GM18520 (cell line): Measurements from ENCODE around the gene SH3RF1.

ENCODE experiments used
- ATAC-seq: cut with Tn5 transposase; IDR thresholded peaks from one replicate; pipeline ENCODE4 v1.9.1; 2021; ENCODE audit not compliant: unreplicated experiment

The SH3RF1 gene

DNA sequence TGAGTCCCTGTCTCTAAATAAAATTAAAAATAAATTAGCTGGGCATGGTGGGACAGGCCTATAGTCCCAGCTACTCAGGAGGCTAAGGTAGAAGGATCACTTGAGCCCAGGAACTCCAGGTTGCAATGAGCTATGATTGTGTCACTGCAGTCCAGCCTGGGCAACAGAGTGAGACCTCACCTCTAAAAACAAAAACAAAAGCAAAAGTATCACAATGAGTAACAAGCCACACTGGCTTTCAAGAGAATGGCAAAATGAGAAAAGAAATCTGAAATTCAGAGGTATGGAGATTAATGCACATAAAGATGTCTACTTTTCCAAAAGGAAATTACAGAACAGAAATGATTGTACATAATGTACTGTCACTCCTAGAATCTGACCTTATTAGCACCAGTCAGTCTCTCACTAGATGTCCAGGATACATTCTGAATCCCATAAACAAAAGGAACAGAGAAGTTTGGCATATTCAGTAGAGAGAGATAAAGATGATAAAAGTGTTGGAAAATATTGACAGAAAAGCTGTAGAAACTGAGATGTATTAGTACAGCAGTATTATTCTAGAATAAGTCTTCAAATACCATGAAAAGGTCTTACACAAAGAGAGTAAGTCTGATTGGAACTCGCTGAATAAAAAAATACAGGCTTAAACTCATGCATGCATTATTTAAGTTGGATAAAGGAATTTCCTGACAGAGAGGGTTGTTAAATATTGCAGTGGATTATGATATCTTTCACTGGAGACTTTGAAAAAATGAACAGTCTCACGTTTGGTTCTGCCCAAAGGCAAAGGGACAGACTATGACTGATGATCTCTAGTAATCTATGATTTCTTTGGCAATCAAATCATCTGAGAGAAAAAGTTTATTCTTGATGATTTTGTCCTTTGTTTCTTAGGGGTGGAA is 102.5 kb downstream of the SH3RF1 start:
- peak; percentile 95 for ATAC-seq

DNA sequence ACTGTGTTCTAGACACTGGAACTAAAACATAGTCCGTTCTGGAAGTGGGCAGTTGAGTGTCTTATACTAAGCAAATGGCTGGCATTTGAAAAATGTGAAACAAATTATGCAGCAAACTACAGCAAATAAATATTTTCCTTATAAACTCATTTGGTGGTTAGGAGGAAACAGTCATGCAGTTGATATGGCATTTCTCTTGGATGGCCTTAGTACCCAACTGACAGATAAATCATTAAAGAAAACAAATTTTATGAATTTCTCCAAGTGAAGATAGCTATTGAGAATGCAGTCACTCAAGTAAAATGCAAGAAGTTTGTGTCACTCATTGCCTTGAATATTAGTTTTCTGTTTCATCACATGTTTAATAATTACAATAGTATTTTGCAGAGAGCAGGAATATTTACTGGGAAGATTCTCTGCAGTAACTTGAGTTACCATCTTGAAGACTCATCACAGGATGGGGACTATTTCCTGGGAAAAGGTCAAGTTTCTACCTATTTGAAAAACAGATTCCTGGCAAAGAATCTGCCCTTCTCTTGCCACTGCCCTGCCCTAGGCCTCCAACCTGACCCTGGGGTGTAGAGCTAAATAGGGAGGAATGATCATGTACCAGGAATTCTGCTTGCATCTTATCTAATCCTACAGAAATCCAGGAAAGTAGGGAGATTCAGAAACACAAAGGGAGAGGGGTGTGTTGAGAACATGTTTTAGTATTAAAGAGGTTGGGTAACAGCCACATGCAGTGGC is 105.9 kb downstream of the SH3RF1 start:
- ATAC-seq, result no peak

DNA sequence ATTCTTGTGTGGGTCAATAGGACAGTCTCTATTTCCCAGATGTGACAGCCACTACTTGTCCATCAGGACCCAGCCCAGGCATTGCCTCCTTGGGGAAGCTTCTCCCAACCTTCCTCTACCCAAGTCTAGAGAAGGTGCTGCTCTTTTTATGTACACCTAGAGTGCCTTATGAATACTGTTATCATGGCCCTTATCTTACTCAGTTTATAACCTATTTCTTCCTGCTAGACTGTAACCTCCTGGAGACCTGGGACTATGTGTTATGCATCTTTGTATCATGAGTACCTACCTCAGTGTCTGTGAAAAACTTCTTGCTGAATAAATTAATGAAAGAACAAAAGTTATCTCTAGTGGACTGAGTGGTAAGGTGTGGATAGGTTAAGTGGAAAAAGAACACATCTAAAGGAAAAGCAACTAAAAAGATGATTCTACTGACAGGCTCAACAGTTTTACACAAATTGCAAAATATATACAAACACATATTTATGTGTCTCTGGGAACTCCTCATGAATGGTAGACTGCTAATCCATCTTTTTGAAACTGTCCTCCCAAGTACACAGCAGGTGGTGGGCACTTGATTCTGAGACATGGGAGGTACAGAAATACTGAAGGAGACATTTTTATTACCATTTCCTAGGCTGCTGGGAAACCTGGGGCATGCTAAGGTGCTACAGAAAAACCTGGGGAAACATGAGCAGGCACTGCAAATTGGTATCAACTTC is 106.6 kb downstream of the SH3RF1 start:
- no peak for ATAC-seq

DNA sequence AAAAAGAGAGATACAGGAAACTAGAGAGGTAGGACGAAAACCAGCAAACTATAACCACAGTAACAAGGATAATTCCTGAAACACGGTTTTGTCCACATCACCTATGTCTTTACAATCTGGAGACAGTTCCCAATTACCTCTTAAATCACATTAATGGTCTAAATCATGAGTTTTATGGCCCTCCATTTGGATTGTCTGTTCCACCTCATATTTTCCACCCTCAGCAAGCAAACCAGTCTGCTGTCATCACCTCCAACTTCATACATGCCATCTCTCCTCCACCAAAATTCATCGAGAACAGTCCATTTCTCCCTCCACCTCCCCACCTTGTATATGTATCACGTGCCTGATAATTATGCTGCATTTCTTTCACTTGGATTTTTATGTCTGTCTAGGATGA is 107.3 kb downstream of the SH3RF1 start:
- no peak for ATAC-seq

DNA sequence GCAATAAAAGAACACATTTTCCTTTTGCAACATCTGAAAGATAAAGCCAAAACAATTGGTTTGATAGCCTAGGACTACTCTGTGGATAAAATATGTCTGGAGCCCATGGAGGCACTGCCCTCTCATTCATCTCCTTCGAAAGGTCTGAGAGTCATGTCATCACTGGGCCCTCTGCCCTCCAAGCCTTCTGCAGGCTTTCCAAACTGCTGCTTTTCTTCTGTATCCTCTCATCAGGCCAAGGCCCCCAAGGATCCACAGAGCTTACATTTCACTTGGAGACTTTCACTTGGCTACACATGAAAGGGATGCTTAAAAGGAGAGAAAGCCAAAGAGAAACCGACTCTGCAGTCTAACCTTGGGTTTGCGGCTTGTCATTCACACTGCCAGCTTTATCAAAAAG is 109.9 kb downstream of the SH3RF1 start:
- no peak for ATAC-seq

DNA sequence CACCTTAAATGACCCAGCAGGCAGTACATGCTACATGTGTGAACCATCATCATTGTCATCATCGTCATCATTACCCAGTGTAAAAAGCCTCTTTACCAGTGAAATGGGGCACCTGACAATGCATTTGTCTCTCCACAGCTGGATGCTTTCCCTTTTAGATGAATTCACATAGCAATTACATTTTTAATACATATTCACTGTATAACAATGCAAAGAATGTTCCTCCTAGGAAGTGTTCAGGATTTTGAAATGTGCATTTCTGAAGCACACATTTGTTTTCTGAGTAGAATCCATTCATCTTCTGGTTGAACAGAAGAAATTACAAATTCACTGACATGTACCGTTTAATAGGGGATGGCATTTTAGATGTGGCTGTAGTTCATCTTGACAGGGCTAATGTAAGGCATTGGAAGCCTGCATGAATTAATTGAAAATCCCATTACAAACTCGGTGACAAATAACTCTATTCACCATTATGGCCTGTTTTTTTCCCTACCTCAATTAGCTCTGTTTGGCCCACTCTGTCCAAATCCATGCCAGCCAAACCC is 111.1 kb downstream of the SH3RF1 start:
- ATAC-seq, result no peak

DNA sequence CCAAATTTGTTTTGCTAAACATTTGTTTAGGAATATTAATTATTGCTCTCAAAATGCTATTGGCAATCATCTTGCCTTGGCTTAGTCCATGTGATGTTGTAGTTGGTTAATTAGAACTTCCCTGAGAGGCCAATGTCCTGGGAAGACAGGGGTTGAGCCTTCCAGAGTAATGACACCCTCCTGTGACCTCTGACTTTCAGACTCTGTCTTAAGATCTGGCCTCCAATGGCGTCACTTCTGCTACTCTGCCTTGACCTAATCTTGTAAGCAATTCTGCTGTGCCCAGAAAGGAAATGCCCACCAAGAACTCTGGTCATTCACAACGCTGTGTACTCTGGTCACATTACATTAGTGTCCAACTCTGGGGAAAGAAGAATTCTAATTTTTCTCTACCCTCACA is 111.9 kb downstream of the SH3RF1 start:
- no peak for ATAC-seq

DNA sequence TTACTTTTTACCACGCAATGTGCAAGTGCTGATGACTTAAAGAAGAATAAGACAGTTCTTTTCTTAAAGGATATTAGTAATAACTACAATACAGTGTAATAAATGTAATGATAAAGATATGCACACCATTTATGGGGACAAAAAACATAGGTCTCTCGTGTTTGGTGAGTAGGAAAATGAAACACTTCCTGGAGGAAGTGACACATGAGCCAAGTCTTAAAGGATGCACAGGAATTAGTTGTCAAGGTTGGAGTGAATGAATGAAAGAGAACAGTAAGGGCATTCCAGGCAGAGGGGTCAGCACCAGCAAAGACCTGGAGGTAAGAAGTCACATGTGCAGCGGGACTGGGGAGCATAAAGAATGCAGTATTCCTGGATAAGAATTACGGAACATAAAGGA is 112.7 kb downstream of the SH3RF1 start:
- ATAC-seq, result no peak

DNA sequence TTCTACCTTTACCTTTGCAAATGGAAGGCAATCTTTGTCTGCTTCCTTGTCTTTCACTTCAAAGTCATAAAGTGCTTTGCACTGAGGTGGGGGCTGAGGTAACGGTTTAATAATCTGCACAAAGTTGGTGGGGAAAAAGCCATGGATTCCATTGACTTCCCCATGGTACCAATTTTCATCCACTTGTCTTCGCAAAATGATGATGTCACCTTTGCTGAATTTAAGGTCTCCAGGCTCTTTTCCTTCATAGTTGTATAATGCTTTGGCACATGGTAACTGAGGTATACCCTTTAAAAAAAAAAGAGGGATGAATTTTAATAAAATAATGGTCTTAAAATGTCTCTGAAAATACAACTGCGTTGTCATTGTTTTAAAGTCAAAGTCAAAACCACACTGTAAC is 114.4 kb downstream of the SH3RF1 start:
- no peak for ATAC-seq

DNA sequence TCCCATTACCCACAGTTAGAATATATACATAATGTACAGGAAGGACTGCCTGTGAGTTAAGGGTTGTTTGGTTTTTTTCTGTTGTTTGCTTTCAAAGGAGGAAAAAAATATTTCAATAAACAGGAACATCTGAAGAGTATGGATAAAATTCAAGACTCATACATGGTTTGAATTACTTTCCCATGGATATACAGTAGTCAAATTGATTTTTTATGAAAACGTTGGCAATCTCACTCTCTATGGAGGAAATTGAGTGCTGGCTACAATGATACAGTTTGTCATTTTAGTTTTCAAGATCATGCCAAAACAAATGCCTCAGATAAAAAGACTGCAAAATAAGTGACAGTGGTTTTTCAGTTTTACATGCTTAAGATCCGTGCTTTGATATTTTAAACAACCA is 116.6 kb downstream of the SH3RF1 start:
- ATAC-seq, result no peak

DNA sequence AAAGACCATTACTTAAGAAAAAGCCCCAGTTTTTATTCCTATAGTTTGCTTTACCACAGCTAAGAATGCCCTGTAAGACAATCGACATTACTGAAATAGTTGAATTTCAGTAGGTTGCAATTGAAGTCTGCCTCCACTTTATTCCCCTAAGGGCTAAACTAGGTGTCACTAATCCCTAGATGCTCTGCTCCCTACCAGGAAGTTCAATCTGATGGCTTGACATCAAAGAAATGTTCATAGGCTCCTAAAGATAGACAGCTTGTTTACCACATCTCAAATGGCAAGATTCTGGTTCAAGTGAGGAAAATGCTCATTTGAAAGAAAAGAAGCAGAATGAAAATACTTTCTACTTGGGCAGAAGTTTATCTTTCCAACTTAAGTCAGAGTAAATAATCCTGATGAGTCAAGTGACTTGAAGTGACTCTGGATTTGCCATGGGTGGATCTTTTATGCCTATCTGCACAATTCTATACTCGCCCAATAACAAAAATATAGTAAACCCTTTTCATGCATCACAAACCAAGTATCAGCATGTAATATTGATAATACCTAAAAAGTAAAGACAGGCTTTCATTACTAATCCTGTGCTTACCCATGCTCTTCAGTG is 117.2 kb downstream of the SH3RF1 start:
- no peak for ATAC-seq

DNA sequence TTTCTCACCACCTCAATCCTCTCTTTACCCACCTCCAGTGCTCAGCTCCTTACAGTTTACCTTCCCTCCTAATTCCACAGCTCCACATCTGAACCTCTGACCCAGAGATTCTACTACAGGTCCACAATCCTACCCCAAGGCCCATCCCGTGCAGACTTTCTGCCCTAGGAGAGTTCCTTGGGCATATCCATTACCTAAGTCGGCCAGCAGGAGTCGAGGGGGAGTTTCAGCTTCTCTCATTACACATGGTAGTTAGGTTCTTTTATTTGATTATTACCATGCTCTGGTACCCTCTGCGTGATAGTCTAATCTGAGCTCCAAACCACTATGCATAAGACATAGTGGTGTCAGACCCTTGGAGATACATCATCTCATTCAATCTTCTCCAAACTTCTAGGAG is 117.9 kb downstream of the SH3RF1 start:
- ATAC-seq, result no peak

DNA sequence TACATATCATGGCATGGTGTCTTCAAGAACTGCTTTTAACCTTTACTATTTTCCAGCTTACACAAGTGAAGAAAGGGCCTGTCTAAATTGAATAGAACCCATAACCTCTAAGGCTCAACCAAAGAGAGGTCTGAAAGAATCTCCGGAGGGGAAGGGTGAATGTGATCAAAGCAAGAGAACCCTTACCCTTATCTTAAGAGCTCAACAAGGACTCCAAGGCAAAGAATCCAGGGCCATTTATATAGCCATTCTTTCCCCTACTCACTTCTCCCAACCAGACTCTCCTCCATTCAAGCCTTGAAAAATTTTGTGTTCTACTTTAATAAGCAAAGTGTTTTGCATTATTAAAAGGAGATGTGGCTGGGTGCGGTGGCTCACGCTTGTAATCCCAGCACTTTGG is 118.7 kb downstream of the SH3RF1 start:
- no peak for ATAC-seq

DNA sequence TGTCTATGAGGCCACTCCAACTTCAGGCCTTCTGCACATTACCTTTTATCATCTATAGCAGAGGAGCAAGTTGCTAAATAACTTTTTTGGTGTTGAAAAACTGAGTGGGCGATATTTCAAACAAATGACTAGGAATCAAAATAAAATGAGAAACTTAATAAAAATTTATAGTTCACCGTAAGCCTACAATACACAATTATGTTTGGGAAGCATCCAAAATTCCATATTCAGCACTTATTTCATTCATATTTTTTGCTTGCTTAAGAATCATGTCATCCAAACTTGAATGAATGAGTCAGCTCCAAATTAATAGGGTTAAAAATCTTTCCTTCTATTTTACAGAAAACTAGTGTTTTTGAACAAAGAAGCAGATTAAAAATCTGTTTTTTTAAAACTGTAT is 119.1 kb downstream of the SH3RF1 start:
- no peak for ATAC-seq

DNA sequence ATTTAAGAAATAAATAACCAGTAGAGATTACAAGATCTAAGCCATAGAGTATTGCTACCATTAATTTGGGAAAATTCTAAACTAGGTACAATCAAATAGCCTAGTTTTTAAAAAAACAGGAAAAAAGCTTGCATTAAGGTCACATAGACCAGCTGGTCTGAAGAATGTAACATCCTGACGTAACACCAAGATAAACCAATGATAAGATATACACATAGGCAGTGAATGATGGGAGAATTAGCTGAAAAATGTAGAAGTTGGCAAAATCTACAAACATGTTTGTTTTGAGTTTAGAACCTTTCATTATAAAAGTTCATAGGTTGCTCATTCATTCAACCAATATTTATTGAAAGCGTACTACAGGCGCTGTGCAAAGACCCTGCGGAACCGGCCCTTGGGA is 120.0 kb downstream of the SH3RF1 start:
- ATAC-seq, result no peak

DNA sequence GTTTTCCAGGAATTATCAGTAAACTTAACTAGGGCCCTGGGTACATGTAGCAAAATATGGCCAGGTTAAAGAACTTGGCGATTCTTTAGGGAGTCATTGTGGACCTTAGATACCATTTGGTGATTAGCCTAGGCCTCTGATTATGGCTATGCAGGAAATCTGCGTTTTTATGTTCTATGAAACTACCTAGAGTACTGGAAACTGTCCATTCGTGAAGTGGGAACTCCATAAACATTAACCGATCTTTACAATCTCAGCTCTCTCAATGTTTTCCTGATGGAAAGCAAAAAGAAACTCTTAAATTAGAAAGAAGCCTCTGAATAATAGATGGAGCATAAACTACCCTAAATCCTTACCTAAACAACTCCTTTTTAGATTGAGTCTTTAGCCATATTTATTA is 121.9 kb downstream of the SH3RF1 start:
- no peak for ATAC-seq

DNA sequence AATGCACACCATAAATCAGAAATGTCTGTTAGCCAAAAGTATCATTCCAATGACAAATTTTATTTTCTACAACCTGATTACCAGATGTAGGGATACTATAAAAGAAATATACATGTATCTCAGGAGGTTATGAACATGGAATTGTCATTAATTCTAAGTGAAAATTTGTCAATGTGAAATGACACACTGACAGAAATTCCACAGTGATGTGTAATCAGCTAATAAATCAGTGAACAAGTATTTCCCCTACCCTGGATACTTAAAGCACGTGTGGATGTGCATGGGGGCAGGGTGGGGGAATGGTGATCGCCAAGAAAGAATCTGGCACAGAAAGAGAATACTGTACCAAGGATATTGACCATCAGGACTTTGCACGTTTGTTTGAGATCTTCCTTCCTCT is 123.6 kb downstream of the SH3RF1 start:
- no peak for ATAC-seq

DNA sequence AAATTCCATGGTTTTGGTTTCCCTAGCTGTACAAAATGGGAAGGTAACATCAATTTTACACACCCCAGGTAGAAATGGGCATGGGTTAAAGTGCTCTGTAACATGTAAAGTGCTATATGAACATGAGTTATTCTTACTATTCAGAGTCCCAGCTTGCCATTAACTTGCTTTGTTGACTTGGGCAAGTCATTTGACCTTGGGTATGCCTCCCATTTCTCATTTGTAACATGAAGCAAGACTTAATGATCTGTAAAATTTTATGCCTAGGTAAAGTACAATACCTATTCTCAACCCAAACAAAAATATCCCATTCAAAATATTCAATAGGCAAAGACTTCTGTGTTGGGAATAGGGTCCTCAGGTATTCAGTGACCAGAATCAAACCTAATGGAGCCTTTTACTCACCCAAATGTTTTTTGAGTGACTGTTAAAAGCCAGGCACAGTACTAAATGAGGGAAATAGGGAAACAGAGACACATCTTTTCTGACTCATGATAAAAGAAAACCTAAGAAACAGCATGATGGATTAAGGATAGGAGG is 126.6 kb downstream of the SH3RF1 start:
- no peak for ATAC-seq

DNA sequence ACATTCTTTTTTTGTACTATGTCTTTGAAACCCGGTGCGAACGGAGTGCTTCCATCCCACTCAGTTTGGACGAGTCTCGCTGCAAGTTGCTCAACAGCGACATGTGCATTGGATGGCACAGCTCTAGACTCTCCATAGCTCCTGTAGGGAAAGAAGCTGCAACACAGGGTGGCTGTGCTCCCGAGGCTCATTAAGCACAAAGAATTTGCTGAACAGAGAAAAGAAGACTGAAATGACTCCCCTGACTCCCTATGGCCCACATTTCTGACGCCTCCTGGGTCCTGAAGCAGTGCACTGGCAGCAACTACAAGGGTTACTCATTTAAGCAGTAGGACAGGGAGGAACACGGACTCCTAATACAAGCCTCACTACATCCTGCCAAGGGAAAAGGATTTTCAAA is 127.4 kb downstream of the SH3RF1 start:
- ATAC-seq, result no peak

DNA sequence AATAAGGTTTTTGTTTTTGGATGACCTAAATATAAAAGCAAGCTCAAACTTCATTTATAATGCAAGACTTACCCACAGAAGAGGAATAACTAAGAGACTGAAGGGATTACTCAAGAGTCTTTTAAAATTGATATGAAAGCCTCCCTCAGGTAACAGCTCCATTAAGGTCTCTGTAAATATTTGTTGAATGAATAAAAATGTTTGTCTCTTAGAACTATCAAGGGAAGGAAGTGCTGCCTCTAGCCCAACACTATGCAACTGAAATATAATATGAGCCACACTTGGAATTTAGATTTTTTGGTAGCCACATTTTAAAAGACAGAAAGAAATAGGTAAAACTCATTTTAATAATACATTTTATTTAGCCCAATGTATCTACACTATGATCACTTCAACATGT is 127.8 kb downstream of the SH3RF1 start:
- no peak for ATAC-seq

DNA sequence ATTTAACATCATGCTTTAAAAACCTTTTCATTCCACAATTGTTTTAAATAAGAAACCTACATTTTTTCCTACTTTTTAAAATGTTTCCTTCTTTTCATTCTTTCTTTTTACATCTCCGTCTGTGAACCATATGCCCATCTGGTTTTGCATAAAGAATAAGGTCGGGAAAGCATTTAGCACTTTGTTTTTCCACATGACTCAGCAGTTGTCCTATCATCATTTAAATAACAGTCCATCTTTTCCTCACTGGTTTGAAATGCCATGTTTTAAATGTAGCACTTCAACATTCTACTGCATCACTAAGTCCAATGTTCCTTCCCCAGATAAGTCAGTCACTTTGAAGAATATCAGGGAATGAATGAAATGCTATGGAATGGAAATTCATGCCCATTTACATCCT is 128.4 kb downstream of the SH3RF1 start:
- ATAC-seq, result no peak
